Measurements from ENCODE around the gene BTBD9. TPM values are rescaled to one million over a fixed set of nuclear protein-coding genes. Genes with fewer than 3 reads are reported as not detected.

The BTBD9 gene
- total RNA-seq, 2 donors from 2014 or later, result 15.3 to 23.6 TPM

GRCh38 chr6:38179300-38179699 lies 460.4 kb downstream of the BTBD9 start:
- Histone ChIP-seq H3K27ac (no peak overlapping the region), H3K27me3 (no peaks in the 10 kb centered on the region), H3K36me3 (no peaks in the 10 kb centered on the region), H3K9me3 (no peaks in the 10 kb centered on the region), H3K4me1 (peaks cover 3% of the 10 kb centered on the region), H3K4me3 (no peak overlapping the region), H3K9ac (ENCODE audit: low read depth in 2 of 2, low read length in 2 of 2) (no peak overlapping the region)
- TF ChIP-seq CTCF (IDR thresholded peaks at IDR 0.05), result no peak
- intact Hi-C loops (cut with DNase I), result no loop called here
- DNase-seq, result no peak

- H3K9me3 ChIP-seq, result no peaks in the 10 kb centered on the region
- no peaks in the 10 kb centered on the region for H3K36me3 ChIP-seq
- no peaks in the 10 kb centered on the region for H3K27me3 ChIP-seq
- H3K9ac ChIP-seq (ENCODE audit: low read depth in 2 of 2, low read length in 2 of 2), result no peak overlapping the region
- H3K27ac ChIP-seq, result no peak overlapping the region
- intact Hi-C loops (cut with DNase I), result no loop called here
- peaks cover 3% of the 10 kb centered on the region for H3K4me1 ChIP-seq
- no peak for TF ChIP-seq CTCF (IDR thresholded peaks at IDR 0.05)
- no peak for DNase-seq
- no peak overlapping the region for H3K4me3 ChIP-seq
These were observed 461.2 kb downstream of the BTBD9 start for GRCh38 chr6:38178584-38178886.

- TF ChIP-seq CTCF (IDR thresholded peaks at IDR 0.05), result no peak
- no peak overlapping the region for H3K9ac ChIP-seq (ENCODE audit: low read depth in 2 of 2, low read length in 2 of 2)
- no peaks in the 10 kb centered on the region for H3K9me3 ChIP-seq
- H3K27me3 ChIP-seq, result no peaks in the 10 kb centered on the region
- no peaks in the 10 kb centered on the region for H3K36me3 ChIP-seq
- no peak for DNase-seq
- H3K4me3 ChIP-seq, result no peak overlapping the region
- H3K4me1 ChIP-seq, result peaks cover 3% of the 10 kb centered on the region
- intact Hi-C loops (cut with DNase I), result no loop called here
- H3K27ac ChIP-seq, result no peak overlapping the region
These were observed 461.7 kb downstream of the BTBD9 start for GRCh38 chr6:38177882-38178583.

- no peak overlapping the region for H3K27ac ChIP-seq
- no peak for DNase-seq
- no peaks in the 10 kb centered on the region for H3K27me3 ChIP-seq
- no peaks in the 10 kb centered on the region for H3K36me3 ChIP-seq
- intact Hi-C loops (cut with DNase I), result no loop called here
- H3K9ac ChIP-seq (ENCODE audit: low read depth in 2 of 2, low read length in 2 of 2), result no peak overlapping the region
- no peak for TF ChIP-seq CTCF (IDR thresholded peaks at IDR 0.05)
- H3K4me3 ChIP-seq, result no peak overlapping the region
- H3K9me3 ChIP-seq, result no peaks in the 10 kb centered on the region
- peaks cover 3% of the 10 kb centered on the region for H3K4me1 ChIP-seq
These were observed 462.7 kb downstream of the BTBD9 start for GRCh38 chr6:38176797-38177751.

- H3K27ac ChIP-seq, result no peak overlapping the region
- H3K9me3 ChIP-seq, result no peaks in the 10 kb centered on the region
- no peak overlapping the region for H3K4me3 ChIP-seq
- H3K9ac ChIP-seq (ENCODE audit: low read depth in 2 of 2, low read length in 2 of 2), result no peak overlapping the region
- no peak for TF ChIP-seq CTCF (IDR thresholded peaks at IDR 0.05)
- intact Hi-C loops (cut with DNase I), result no loop called here
- no peaks in the 10 kb centered on the region for H3K27me3 ChIP-seq
- no peaks in the 10 kb centered on the region for H3K36me3 ChIP-seq
- DNase-seq, result no peak
- H3K4me1 ChIP-seq, result peaks cover 7% of the 10 kb centered on the region
These were observed 463.9 kb downstream of the BTBD9 start for GRCh38 chr6:38175786-38176185.

All from colonic mucosa (tissue), 4 donors.